ENCODE measurements around the gene FAM83F. TPM values are rescaled to one million over a fixed set of nuclear protein-coding genes. Genes with fewer than 3 reads are reported as not detected.

The FAM83F gene
- total and polyA plus RNA-seq, 10 of the 15 experiments (the other 5 are each of a cell fraction or from before 2014, with no cell fraction given): 0.01 to 0.05 (median 0.01) TPM; not detected in 7

DNA sequence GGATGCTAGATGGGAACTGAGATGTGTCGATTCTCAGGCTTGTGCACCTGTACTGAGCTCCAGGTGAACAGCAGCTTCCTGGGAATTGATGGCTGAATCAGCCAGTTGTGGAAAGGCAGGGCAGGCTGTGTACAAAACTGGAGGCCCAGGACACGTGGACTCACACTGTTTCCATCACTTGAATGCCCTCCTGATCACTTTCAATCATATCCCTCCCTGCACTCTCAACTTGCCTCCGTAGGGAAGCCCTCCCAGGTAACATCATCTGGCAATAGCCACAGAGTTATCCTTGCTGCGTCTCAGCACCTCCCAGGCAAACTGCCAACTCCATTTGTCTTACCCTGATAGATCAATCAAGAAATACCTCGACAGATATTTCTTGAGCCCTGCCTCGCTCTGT is 10.1 kb downstream of the FAM83F start (continued):
- TF ChIP-seq, protein P1, sequence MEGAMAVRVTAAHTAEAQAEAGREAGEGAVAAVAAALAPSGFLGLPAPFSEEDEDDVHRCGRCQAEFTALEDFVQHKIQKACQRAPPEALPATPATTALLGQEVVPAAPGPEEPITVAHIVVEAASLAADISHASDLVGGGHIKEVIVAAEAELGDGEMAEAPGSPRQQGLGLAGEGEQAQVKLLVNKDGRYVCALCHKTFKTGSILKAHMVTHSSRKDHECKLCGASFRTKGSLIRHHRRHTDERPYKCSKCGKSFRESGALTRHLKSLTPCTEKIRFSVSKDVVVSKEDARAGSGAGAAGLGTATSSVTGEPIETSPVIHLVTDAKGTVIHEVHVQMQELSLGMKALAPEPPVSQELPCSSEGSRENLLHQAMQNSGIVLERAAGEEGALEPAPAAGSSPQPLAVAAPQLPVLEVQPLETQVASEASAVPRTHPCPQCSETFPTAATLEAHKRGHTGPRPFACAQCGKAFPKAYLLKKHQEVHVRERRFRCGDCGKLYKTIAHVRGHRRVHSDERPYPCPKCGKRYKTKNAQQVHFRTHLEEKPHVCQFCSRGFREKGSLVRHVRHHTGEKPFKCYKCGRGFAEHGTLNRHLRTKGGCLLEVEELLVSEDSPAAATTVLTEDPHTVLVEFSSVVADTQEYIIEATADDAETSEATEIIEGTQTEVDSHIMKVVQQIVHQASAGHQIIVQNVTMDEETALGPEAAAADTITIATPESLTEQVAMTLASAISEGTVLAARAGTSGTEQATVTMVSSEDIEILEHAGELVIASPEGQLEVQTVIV (IDR thresholded peaks at IDR 0.05; ENCODE audit: borderline replicate concordance, partially characterized antibody): no peak
- TF ChIP-seq HDAC2 (IDR thresholded peaks at IDR 0.05): no peak
- TF ChIP-seq YY1 (IDR thresholded peaks at IDR 0.05; ENCODE audit: low read depth, low read length): no peak
- TF ChIP-seq MYC (IDR thresholded peaks at IDR 0.05; ENCODE audit: insufficient read depth, insufficient read length, insufficient replicate concordance, low read length, severe bottlenecking): no peak
- no peak for TF ChIP-seq ETV6 (conservative IDR thresholded peaks at IDR 0.05 in 1 of 2, IDR thresholded peaks at IDR 0.05 in 1 of 2; ENCODE audit: borderline replicate concordance in 1 of 2, low read depth in 1 of 2)
- TF ChIP-seq, protein P2, sequence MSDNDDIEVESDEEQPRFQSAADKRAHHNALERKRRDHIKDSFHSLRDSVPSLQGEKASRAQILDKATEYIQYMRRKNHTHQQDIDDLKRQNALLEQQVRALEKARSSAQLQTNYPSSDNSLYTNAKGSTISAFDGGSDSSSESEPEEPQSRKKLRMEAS (IDR thresholded peaks at IDR 0.05; ENCODE audit: low read depth, low read length): no peak
- TF ChIP-seq POLR2AphosphoS2 (IDR thresholded peaks at IDR 0.05; ENCODE audit: low read depth, low read length): no peak
- no peak for TF ChIP-seq POU2F2 (IDR thresholded peaks at IDR 0.05; ENCODE audit: borderline replicate concordance, low read depth, low read length)
- no peak for TF ChIP-seq ESRRA (IDR thresholded peaks at IDR 0.05; ENCODE audit: low read length)
- TF ChIP-seq, protein P3, sequence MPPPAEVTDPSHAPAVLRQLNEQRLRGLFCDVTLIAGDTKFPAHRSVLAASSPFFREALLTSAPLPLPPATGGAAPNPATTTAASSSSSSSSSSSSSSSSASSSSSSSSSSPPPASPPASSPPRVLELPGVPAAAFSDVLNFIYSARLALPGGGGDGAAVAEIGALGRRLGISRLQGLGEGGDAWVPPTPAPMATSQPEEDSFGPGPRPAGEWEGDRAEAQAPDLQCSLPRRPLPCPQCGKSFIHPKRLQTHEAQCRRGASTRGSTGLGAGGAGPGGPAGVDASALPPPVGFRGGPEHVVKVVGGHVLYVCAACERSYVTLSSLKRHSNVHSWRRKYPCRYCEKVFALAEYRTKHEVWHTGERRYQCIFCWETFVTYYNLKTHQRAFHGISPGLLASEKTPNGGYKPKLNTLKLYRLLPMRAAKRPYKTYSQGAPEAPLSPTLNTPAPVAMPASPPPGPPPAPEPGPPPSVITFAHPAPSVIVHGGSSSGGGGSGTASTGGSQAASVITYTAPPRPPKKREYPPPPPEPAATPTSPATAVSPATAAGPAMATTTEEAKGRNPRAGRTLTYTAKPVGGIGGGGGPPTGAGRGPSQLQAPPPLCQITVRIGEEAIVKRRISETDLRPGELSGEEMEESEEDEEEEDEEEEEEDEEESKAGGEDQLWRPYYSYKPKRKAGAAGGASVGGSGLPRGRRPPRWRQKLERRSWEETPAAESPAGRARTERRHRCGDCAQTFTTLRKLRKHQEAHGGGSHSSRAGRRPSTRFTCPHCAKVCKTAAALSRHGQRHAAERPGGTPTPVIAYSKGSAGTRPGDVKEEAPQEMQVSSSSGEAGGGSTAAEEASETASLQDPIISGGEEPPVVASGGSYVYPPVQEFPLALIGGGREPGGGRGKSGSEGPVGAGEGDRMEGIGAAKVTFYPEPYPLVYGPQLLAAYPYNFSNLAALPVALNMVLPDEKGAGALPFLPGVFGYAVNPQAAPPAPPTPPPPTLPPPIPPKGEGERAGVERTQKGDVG (CRISPR knock-in tag; IDR thresholded peaks at IDR 0.05): no peak
- no peak for TF ChIP-seq CBX3 (IDR thresholded peaks at IDR 0.05; ENCODE audit: borderline replicate concordance, low read depth)

All from GM12878 (cell line).